ENCODE results near the gene EFHD2.

EFHD2 gene

DNA sequence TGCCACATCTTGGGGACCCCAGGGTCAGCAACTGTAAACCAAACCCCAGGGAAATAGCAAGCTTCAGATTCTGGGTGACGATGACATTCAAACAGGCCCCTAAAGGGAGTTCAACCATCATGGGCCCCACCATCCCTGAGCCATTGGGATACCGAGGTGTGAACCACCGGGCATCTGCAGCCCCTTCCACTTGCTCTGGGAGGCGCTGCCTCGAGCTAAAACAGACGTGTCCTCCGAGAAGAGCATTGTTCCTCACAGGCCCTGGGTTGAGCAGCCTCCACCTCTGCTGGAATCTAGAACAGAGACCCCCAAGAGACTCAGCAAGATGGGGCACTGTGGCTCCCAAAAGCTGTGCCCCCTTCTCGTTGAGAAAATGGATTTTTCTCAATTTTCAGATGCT lies 19.0 kb upstream of the EFHD2 start:
- DNase-seq (ENCODE audit: low spot score) = no peak
- no peak for TF ChIP-seq CTCF (IDR thresholded peaks at IDR 0.05; ENCODE audit: extremely low read depth, missing control alignments)

- no peak for TF ChIP-seq CTCF (IDR thresholded peaks at IDR 0.05; ENCODE audit: extremely low read depth, missing control alignments)
- DNase-seq (ENCODE audit: low spot score) = no peak
Observed at GRCh38 chr1:15391366-15391765, 18.3 kb upstream of the EFHD2 start.

GRCh38 chr1:15393475-15394257 lies 16.0 kb upstream of the EFHD2 start:
- no peak for TF ChIP-seq CTCF (IDR thresholded peaks at IDR 0.05; ENCODE audit: extremely low read depth, missing control alignments)
- DNase-seq (ENCODE audit: low spot score) = no peak

DNA sequence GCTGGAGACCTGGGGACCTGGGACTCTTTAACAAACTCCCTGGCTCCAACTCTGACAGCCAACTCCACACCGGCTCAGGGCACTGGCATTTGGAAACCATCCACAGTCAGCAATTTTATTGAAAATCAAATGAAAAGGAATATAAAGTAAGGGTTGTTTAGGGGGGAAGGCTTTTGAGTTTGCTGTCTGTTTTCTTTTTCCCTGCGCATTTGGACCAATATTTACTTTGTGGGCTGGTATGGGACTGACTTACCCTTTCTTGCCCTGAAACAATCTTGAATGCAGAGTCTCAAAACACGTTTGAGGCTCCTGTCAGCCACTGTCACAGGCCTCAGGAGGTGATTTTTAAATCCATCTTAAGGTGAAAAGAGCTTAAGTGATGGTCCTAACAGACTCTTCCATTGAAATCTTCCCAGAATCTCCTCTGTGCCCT lies 15.4 kb upstream of the EFHD2 start:
- DNase-seq (ENCODE audit: low spot score) = no peak
- no peak for TF ChIP-seq CTCF (IDR thresholded peaks at IDR 0.05; ENCODE audit: extremely low read depth, missing control alignments)

- TF ChIP-seq CTCF (IDR thresholded peaks at IDR 0.05; ENCODE audit: extremely low read depth, missing control alignments) = no peak
- DNase-seq (ENCODE audit: low spot score) = no peak
Observed at GRCh38 chr1:15397236-15397635, 12.5 kb upstream of the EFHD2 start.

GRCh38 chr1:15399710-15400109 lies 10.0 kb upstream of the EFHD2 start:
- TF ChIP-seq CTCF (IDR thresholded peaks at IDR 0.05; ENCODE audit: extremely low read depth, missing control alignments) = no peak
- no peak for DNase-seq (ENCODE audit: low spot score)

DNA sequence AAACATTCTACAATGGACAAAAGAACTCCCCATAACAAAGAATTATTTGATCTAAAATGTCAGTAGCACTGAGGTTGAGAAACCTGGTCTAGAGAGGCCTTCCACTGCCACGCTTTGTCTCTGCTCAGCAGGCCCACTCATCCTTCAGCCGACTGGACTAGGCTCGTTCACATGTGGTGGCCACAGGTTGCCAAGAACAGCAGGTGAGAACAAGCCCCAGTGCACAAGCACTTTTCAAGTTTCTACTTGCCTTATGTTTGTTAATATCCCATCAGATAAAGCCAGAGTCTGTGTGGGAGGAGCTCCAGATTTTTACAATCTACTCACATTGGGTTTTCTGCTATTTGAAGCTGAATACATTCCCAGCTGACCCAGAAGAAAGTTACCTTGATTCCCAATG lies 9.1 kb upstream of the EFHD2 start:
- DNase-seq (ENCODE audit: low spot score) = no peak
- no peak for TF ChIP-seq CTCF (IDR thresholded peaks at IDR 0.05; ENCODE audit: extremely low read depth, missing control alignments)

Data from GM20000 (cell line).